ENCODE measurements around the gene RNF169. TPM values are rescaled to one million over a fixed set of nuclear protein-coding genes. Genes with fewer than 3 reads are reported as not detected.

RNF169 gene
- total RNA-seq, 1 experiment from 2014 or later: 13.0 TPM

GRCh38 chr11:74756571-74756970 lies 7.9 kb downstream of the RNF169 start:
- Mint-ChIP-seq H3K36me3 (ENCODE audit: insufficient read depth in 1 of 3, low read depth in 3 of 3) (peaks cover 4 to 5% (median 4%) of the 10 kb centered on the region in 3 experiments; a peak in 5 of 7 replicates), H3K9me3 (peaks cover 4 to 5% of the 10 kb centered on the region in 2 experiments; a peak in 4 of 5 replicates), H3K4me1 (peaks cover 20 to 22% of the 10 kb centered on the region in 2 experiments), H3K4me3 (no peak overlapping the region), H3K27me3 (ENCODE audit: low read depth) (no peaks in the 10 kb centered on the region), H3K27ac (no peak overlapping the region)
- no peak for TF ChIP-seq CTCF (conservative IDR thresholded peaks at IDR 0.05)
- Histone ChIP-seq H4K91ac (ENCODE audit: insufficient read length, low read depth, low read length) (no peak overlapping the region), H3K23me2 (ENCODE audit: insufficient read length, low read depth, low read length, poor library complexity, severe bottlenecking) (no peaks in the 10 kb centered on the region), H3K79me2 (ENCODE audit: insufficient read depth, low read length) (peaks cover 5% of the 10 kb centered on the region; the same call in 1 of the 2 replicates), H3K4me1 (ENCODE audit: insufficient read depth, low read length) (peaks cover 2% of the 10 kb centered on the region; the same call in 1 of the 2 replicates), H3K56ac (ENCODE audit: insufficient read length, low read depth, low read length) (no peak overlapping the region), H3K4me2 (ENCODE audit: insufficient read depth, insufficient read length, low read length) (no peak overlapping the region), H2BK20ac (ENCODE audit: low read depth, low read length, poor library complexity, severe bottlenecking) (no peak overlapping the region), H3K4ac (ENCODE audit: low read depth, low read length) (no peak overlapping the region), H2BK15ac (ENCODE audit: low read depth, low read length) (no peak overlapping the region), H4K8ac (replicated peaks; ENCODE audit: insufficient read length, low read depth, low read length) (no peak overlapping the region), H2AK5ac (ENCODE audit: insufficient read length, low read length) (no peak overlapping the region), H2AFZ (ENCODE audit: low read length) (no peak overlapping the region), H2BK5ac (ENCODE audit: insufficient read length, low read length) (no peak overlapping the region), H3K9me3 (ENCODE audit: control insufficient read depth, low read depth, low read length) (no peaks in the 10 kb centered on the region), H3K79me1 (ENCODE audit: insufficient read depth, low read depth, low read length, poor library complexity, severe bottlenecking) (no peaks in the 10 kb centered on the region), H4K5ac (ENCODE audit: insufficient read length, low read depth, low read length) (no peak overlapping the region), H2BK120ac (ENCODE audit: low read depth, low read length, poor library complexity, severe bottlenecking) (no peak overlapping the region), H3K27ac (ENCODE audit: insufficient read length, low read depth, low read length) (no peak overlapping the region), H3K18ac (ENCODE audit: insufficient read length, low read depth, low read length) (no peak overlapping the region), H4K20me1 (ENCODE audit: control insufficient read depth, insufficient read depth, insufficient read length) (no peaks in the 10 kb centered on the region), H2BK12ac (ENCODE audit: insufficient read length, low read depth, low read length) (no peak overlapping the region), H3T11ph (ENCODE audit: low read length) (no peak overlapping the region), H3K9ac (ENCODE audit: extremely low read depth, insufficient read length, low read length) (no peak overlapping the region), H3K14ac (ENCODE audit: insufficient read depth, low read length) (no peak overlapping the region), H3K27me3 (ENCODE audit: insufficient read depth, low read length) (no peaks in the 10 kb centered on the region), H3K23ac (ENCODE audit: insufficient read length, low read depth, low read length) (no peak overlapping the region)
- no CpG with 5 or more reads among the region's 1 CpG for WGBS (ENCODE audit: extremely low coverage, insufficient read length, low lambda C conversion rate)
- no peak for DNase-seq

Data from H9 (cell line).